Measurements from ENCODE around the gene FZD1.

The FZD1 gene

GRCh38 chr7:91265693-91266066 lies 1.4 kb downstream of the FZD1 start:
- TF ChIP-seq REST (IDR thresholded peaks at IDR 0.05; ENCODE audit: insufficient replicate concordance, low read depth) (no peak), CTCF (IDR thresholded peaks at IDR 0.05; ENCODE audit: insufficient read depth, low read length) (no peak), SPI1 (IDR thresholded peaks at IDR 0.05; ENCODE audit: borderline replicate concordance, low read depth) (no peak), POLR2AphosphoS5 (IDR thresholded peaks at IDR 0.05; ENCODE audit: low read depth) (no peak), GABPA (IDR thresholded peaks at IDR 0.05; ENCODE audit: low read depth) (no peak)
- DNase-seq (ENCODE audit: low read depth in 1 of 2, low spot score in 1 of 2): no peak
- Histone ChIP-seq H3K4me3 (replicated peaks; ENCODE audit: insufficient read depth, low read length) (peak overlapping the region; percentile 72), H3K27ac (replicated peaks) (no peak overlapping the region), H3K27me3 (ENCODE audit: insufficient read depth, poor library complexity, severe bottlenecking) (peaks cover 3% of the 10 kb centered on the region)

GRCh38 chr7:91266067-91266688 lies 1.9 kb downstream of the FZD1 start:
- DNase-seq (ENCODE audit: low read depth in 1 of 2, low spot score in 1 of 2): no peak
- H3K27me3 ChIP-seq (ENCODE audit: insufficient read depth, poor library complexity, severe bottlenecking): peaks cover 3% of the 10 kb centered on the region
- no peak overlapping the region for H3K27ac ChIP-seq (replicated peaks)
- TF ChIP-seq REST (IDR thresholded peaks at IDR 0.05; ENCODE audit: insufficient replicate concordance, low read depth) (no peak), SPI1 (IDR thresholded peaks at IDR 0.05; ENCODE audit: borderline replicate concordance, low read depth) (no peak), POLR2AphosphoS5 (IDR thresholded peaks at IDR 0.05; ENCODE audit: low read depth) (no peak), GABPA (IDR thresholded peaks at IDR 0.05; ENCODE audit: low read depth) (no peak), CTCF (IDR thresholded peaks at IDR 0.05; ENCODE audit: insufficient read depth, low read length) (no peak)
- H3K4me3 ChIP-seq (replicated peaks; ENCODE audit: insufficient read depth, low read length): no peak overlapping the region

- TF ChIP-seq CTCF (IDR thresholded peaks at IDR 0.05; ENCODE audit: insufficient read depth, low read length) (no peak), REST (IDR thresholded peaks at IDR 0.05; ENCODE audit: insufficient replicate concordance, low read depth) (no peak), SPI1 (IDR thresholded peaks at IDR 0.05; ENCODE audit: borderline replicate concordance, low read depth) (no peak), POLR2AphosphoS5 (IDR thresholded peaks at IDR 0.05; ENCODE audit: low read depth) (no peak), GABPA (IDR thresholded peaks at IDR 0.05; ENCODE audit: low read depth) (no peak)
- no peak overlapping the region for H3K27ac ChIP-seq (replicated peaks)
- no peak for DNase-seq (ENCODE audit: low read depth in 1 of 2, low spot score in 1 of 2)
- H3K4me3 ChIP-seq (replicated peaks; ENCODE audit: insufficient read depth, low read length): no peak overlapping the region
- H3K27me3 ChIP-seq (ENCODE audit: insufficient read depth, poor library complexity, severe bottlenecking): peaks cover 3% of the 10 kb centered on the region
Measured at GRCh38 chr7:91266689-91267090, 2.5 kb downstream of the FZD1 start.

Measured in HL-60 (cell line).